Activated CD8-positive, alpha-beta memory T cell treated with anti-CD3 and anti-CD28 coated beads for 4 hours (primary cell): ENCODE measurements around the gene KANSL1.
"Not testable (repeated sequence)": the region's sequence is repeated elsewhere in the genome, so short reads cannot be mapped to it uniquely, and the experiment has no call there.

Experiments
- DNase-seq, 2 donors: peaks; one replicate each; pipeline ENCODE4 v3.0.0-alpha.2; 2020; ENCODE audit warnings: low read depth in 2 of 2

Gene KANSL1

DNA sequence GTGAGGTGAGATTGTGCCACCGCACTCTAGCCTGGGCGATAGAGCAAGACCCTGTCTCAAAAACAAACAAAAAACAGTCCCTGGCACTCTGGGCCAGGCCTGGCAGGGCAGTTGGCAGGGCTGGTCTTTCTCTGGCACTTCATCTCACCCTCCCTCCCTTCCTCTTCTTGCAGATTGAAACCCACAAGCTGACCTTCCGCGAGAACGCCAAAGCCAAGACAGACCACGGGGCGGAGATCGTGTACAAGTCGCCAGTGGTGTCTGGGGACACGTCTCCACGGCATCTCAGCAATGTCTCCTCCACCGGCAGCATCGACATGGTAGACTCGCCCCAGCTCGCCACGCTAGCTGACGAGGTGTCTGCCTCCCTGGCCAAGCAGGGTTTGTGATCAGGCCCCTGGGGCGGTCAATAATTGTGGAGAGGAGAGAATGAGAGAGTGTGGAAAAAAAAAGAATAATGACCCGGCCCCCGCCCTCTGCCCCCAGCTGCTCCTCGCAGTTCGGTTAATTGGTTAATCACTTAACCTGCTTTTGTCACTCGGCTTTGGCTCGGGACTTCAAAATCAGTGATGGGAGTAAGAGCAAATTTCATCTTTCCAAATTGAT, 169.3 kb downstream of the KANSL1 start:
- no peak for DNase-seq

DNA sequence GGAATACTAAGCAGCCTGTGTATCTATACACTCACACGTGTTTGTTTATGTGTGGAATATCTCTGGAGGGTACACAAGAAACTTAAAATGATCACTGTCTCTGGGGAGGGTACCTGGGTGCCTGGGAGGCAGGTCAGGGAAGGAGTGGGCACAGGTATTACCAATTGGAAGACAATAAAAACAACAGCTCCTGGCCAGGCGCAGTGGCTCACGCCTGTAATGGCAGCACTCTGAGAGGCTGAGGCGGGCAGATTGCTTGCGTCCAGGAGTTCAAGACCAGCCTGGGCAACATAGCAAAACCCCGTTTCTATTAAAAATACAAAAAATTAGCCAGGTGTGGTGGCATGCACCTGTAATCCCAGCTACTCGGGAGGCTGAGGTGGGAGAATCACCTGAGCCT, 169.9 kb downstream of the KANSL1 start:
- DNase-seq: not testable (repeated sequence)

DNA sequence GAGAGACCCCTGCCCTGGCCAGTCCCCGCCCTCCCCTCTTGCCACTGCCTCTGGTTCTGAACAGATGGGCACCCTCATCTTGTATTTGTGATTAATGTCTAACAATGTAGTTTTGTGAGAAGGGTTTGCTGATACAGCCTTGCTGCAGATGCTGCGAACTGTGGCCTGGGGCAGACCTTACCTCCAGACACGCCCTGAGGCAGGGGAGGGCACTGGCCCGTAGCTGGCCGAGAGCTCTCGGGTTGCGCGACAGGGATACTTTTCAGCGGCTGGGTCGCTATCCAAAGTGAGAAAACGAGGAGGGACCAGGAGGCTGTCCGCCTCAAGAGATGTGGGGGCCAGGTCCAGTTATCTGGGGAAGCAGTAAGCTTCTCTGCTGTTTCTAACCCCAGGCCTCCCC, 172.2 kb downstream of the KANSL1 start:
- no peak for DNase-seq

DNA sequence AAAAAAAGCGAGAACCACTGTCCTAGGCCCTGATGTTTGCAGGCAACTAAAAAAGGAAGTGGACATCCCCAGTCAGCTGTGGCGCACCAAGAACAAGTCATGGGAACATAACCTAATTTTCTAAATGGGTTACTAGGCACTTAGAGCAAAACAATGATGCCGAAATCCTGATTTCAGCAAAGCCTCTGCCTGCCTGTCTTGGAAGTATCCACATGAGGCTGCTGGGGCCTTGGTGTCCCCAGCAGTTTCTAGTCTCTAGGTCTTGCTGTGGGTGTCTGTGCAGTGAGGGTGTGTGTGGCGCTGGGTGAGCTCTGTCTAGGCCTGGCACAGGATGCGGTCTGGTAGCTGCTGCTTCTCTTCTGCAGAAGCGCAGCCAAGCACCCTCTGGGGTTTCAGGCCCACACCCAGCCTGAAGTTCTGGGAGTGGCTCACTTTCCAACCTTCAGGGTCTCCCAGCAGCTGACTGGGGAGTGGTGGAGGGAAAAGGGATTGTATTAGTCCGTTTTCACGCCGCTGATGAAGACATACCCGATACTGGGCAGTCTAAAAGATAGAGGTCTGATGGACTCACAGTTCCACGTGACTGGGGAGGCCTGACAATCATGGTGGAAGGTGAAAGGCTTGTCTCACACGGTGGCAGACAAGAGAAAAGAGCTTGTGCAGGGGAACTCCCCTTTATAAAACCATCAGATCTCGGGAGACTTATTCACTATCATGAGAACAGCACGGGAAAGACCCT, 173.0 kb downstream of the KANSL1 start:
- peak; percentile 31 for DNase-seq

DNA sequence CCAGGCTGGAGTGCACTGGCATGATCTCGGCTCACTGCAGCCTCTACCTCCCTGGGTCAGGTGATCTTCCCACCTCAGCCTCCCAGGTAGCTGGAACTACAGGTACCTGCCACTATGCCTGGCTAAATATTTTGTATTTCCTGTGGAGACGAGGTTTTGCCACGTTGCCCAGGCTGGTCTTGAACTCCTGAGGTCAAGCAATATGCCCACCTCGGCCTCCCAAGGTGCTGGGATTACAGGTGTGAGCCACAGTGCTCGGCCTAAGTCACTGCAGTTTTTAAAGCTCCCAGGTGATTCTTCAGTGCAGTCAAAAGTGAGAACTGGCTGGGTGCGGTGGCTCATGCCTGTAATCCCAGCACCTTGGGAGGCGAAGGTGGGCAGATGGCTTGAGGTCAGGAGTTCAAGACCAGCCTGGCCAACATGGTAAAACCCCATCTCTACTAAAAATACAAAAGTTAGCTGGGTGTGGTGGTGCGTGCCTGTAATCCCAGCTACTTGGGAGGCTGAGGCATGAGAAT, 173.8 kb downstream of the KANSL1 start:
- not testable (repeated sequence) for DNase-seq

DNA sequence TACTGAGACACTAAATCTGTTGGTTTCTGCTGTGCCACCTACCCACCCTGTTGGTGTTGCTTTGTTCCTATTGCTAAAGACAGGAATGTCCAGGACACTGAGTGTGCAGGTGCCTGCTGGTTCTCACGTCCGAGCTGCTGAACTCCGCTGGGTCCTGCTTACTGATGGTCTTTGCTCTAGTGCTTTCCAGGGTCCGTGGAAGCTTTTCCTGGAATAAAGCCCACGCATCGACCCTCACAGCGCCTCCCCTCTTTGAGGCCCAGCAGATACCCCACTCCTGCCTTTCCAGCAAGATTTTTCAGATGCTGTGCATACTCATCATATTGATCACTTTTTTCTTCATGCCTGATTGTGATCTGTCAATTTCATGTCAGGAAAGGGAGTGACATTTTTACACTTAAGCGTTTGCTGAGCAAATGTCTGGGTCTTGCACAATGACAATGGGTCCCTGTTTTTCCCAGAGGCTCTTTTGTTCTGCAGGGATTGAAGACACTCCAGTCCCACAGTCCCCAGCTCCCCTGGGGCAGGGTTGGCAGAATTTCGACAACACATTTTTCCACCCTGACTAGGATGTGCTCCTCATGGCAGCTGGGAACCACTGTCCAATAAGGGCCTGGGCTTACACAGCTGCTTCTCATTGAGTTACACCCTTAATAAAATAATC, 179.6 kb downstream of the KANSL1 start:
- no peak for DNase-seq

DNA sequence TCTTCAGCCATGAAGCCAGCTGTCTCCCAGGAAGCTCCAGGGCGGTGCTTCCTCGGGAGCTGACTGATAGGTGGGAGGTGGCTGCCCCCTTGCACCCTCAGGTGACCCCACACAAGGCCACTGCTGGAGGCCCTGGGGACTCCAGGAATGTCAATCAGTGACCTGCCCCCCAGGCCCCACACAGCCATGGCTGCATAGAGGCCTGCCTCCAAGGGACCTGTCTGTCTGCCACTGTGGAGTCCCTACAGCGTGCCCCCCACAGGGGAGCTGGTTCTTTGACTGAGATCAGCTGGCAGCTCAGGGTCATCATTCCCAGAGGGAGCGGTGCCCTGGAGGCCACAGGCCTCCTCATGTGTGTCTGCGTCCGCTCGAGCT, 180.1 kb downstream of the KANSL1 start:
- no peak for DNase-seq

DNA sequence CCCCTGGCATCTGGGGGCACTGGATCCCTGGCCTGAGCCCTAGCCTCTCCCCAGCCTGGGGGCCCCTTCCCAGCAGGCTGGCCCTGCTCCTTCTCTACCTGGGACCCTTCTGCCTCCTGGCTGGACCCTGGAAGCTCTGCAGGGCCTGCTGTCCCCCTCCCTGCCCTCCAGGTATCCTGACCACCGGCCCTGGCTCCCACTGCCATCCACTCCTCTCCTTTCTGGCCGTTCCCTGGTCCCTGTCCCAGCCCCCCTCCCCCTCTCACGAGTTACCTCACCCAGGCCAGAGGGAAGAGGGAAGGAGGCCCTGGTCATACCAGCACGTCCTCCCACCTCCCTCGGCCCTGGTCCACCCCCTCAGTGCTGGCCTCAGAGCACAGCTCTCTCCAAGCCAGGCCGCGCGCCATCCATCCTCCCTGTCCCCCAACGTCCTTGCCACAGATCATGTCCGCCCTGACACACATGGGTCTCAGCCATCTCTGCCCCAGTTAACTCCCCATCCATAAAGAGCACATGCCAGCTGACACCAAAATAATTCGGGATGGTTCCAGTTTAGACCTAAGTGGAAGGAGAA, 180.6 kb downstream of the KANSL1 start:
- no peak for DNase-seq

DNA sequence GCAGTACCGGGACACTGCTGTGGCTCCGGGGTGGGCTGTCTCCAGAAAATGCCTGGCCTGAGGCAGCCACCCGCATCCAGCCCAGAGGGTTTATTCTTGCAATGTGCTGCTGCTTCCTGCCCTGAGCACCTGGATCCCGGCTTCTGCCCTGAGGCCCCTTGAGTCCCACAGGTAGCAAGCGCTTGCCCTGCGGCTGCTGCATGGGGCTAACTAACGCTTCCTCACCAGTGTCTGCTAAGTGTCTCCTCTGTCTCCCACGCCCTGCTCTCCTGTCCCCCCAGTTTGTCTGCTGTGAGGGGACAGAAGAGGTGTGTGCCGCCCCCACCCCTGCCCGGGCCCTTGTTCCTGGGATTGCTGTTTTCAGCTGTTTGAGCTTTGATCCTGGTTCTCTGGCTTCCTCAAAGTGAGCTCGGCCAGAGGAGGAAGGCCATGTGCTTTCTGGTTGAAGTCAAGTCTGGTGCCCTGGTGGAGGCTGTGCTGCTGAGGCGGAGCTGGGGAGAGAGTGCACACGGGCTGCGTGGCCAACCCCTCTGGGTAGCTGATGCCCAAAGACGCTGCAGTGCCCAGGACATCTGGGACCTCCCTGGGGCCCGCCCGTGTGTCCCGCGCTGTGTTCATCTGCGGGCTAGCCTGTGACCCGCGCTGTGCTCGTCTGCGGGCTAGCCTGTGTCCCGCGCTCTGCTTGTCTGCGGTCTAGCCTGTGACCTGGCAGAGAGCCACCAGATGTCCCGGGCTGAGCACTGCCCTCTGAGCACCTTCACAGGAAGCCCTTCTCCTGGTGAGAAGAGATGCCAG, 181.3 kb downstream of the KANSL1 start:
- no peak for DNase-seq

DNA sequence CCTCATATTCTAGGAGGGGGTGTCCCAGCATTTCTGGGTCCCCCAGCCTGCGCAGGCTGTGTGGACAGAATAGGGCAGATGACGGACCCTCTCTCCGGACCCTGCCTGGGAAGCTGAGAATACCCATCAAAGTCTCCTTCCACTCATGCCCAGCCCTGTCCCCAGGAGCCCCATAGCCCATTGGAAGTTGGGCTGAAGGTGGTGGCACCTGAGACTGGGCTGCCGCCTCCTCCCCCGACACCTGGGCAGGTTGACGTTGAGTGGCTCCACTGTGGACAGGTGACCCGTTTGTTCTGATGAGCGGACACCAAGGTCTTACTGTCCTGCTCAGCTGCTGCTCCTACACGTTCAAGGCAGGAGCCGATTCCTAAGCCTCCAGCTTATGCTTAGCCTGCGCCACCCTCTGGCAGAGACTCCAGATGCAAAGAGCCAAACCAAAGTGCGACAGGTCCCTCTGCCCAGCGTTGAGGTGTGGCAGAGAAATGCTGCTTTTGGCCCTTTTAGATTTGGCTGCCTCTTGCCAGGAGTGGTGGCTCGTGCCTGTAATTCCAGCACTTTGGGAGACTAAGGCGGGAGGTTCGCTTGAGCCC, 182.5 kb downstream of the KANSL1 start:
- DNase-seq: no peak

DNA sequence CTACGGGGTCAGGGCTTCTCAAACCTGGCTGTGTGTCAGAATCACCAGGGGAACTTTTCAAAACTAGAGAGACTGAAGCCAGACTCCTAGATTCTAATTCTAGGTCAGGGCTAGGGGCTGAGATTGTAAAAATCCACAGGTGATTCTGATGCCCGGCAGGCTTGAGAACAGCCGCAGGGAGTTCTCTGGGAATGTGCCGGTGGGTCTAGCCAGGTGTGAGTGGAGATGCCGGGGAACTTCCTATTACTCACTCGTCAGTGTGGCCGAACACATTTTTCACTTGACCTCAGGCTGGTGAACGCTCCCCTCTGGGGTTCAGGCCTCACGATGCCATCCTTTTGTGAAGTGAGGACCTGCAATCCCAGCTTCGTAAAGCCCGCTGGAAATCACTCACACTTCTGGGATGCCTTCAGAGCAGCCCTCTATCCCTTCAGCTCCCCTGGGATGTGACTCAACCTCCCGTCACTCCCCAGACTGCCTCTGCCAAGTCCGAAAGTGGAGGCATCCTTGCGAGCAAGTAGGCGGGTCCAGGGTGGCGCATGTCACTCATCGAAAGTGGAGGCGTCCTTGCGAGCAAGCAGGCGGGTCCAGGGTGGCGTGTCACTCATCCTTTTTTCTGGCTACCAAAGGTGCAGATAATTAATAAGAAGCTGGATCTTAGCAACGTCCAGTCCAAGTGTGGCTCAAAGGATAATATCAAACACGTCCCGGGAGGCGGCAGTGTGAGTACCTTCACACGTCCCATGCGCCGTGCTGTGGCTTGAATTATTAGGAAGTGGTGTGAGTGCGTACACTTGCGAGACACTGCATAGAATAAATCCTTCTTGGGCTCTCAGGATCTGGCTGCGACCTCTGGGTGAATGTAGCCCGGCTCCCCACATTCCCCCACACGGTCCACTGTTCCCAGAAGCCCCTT, 183.3 kb downstream of the KANSL1 start:
- no peak for DNase-seq

DNA sequence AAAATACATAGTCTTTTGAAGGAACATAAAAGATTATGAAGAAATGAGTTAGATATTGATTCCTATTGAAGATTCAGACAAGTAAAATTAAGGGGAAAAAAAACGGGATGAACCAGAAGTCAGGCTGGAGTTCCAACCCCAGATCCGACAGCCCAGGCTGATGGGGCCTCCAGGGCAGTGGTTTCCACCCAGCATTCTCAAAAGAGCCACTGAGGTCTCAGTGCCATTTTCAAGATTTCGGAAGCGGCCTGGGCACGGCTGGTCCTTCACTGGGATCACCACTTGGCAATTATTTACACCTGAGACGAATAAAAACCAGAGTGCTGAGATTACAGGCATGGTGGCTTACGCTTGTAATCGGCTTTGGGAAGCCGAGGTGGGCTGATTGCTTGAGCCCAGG, 184.6 kb downstream of the KANSL1 start:
- no peak for DNase-seq

DNA sequence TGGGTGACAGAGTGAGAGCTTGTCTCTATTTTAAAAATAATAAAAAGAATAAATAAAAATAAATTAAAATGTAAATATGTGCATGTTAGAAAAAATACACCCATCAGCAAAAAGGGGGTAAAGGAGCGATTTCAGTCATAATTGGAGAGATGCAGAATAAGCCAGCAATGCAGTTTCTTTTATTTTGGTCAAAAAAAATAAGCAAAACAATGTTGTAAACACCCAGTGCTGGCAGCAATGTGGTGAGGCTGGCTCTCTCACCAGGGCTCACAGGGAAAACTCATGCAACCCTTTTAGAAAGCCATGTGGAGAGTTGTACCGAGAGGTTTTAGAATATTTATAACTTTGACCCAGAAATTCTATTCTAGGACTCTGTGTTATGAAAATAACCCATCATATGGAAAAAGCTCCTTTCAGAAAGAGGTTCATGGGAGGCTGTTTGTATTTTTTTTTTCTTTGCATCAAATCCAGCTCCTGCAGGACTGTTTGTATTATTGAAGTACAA, 185.7 kb downstream of the KANSL1 start:
- no peak for DNase-seq

DNA sequence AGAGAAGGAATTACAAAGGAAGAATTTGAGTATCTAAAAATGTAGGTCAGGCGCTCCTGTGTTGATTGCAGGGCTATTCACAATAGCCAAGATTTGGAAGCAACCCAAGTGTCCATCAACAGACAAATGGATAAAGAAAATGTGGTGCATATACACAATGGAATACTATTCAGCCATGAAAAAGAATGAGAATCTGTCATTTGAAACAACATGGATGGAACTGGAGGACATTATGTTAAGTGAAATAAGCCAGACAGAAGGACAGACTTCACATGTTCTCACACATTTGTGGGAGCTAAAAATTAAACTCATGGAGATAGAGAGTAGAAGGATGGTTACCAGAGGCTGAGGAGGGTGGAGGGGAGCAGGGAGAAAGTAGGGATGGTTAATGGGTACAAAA, 187.1 kb downstream of the KANSL1 start:
- not testable (repeated sequence) for DNase-seq

DNA sequence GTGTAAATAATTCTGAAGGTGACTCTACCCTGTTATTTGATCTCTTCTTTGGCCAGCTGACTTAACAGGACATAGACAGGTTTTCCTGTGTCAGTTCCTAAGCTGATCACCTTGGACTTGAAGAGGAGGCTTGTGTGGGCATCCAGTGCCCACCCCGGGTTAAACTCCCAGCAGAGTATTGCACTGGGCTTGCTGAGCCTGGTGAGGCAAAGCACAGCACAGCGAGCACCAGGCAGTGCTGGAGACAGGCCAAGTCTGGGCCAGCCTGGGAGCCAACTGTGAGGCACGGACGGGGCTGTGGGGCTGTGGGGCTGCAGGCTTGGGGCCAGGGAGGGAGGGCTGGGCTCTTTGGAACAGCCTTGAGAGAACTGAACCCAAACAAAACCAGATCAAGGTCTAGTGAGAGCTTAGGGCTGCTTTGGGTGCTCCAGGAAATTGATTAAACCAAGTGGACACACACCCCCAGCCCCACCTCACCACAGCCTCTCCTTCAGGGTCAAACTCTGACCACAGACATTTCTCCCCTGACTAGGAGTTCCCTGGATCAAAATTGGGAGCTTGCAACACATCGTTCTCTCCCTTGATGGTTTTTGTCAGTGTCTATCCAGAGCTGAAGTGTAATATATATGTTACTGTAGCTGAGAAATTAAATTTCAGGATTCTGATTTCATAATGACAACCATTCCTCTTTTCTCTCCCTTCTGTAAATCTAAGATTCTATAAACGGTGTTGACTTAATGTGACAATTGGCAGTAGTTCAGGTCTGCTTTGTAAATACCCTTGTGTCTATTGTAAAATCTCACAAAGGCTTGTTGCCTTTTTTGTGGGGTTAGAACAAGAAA, 189.1 kb downstream of the KANSL1 start:
- DNase-seq: no peak

DNA sequence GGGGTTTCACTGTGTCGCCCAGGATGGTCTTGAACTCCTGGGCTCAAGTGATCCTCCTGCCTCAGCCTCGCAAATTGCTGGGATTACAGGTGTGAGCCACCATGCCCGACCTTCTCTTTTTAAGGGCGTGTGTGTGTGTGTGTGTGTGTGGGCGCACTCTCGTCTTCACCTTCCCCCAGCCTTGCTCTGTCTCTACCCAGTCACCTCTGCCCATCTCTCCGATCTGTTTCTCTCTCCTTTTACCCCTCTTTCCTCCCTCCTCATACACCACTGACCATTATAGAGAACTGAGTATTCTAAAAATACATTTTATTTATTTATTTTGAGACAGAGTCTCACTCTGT, 190.3 kb downstream of the KANSL1 start:
- DNase-seq: no peak

DNA sequence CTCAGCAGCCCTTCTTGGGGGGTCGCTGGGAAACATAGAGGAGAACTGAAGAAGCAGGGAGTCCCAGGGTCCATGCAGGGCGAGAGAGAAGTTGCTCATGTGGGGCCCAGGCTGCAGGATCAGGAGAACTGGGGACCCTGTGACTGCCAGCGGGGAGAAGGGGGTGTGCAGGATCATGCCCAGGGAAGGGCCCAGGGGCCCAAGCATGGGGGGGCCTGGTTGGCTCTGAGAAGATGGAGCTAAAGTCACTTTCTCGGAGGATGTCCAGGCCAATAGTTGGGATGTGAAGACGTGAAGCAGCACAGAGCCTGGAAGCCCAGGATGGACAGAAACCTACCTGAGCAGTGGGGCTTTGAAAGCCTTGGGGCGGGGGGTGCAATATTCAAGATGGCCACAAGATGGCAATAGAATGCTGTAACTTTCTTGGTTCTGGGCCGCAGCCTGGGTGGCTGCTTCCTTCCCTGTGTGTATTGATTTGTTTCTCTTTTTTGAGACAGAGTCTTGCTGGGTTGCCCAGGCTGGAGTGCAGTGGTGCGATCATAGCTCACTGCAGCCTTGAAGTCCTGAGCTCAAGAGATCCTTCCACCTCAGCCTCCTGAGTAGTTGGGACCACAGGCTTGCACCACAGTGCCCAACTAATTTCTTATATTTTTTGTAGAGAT, 190.8 kb downstream of the KANSL1 start:
- peak; percentile 47 to 52 for DNase-seq

DNA sequence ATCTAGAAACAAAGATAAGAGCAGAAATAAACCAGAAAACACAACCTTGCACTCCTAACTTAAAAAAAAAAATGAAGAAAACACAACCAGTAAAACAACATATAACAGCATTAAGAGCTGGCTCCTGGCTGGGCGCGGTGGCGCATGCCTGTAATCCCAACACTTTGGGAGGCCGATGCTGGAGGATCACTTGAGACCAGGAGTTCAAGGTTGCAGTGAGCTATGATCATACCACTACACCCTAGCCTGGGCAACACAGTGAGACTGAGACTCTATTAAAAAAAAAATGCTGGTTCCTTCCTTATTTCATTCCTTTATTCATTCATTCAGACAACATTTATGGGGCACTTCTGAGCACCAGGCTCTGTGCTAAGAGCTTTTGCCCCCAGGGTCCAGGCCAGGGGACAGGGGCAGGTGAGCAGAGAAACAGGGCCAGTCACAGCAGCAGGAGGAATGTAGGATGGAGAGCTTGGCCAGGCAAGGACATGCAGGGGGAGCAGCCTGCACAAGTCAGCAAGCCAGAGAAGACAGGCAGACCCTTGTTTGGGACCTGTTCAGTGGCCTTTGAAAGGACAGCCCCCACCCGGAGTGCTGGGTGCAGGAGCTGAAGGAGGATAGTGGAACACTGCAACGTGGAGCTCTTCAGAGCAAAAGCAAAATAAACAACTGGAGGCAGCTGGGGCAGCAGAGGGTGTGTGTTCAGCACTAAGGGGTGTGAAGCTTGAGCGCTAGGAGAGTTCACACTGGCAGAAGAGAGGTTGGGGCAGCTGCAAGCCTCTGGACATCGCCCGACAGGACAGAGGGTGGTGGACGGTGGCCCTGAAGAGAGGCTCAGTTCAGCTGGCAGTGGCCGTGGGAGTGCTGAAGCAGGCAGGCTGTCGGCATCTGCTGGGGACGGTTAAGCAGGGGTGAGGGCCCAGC, 191.6 kb downstream of the KANSL1 start:
- DNase-seq: no peak
